Measurements from ENCODE around the gene FCHSD2. TPM values are rescaled to one million over a fixed set of nuclear protein-coding genes. Genes with fewer than 3 reads are reported as not detected.

Gene FCHSD2
- total and polyA plus RNA-seq, 4 donors: 7.6 to 18.7 (median 9.9) TPM

DNA sequence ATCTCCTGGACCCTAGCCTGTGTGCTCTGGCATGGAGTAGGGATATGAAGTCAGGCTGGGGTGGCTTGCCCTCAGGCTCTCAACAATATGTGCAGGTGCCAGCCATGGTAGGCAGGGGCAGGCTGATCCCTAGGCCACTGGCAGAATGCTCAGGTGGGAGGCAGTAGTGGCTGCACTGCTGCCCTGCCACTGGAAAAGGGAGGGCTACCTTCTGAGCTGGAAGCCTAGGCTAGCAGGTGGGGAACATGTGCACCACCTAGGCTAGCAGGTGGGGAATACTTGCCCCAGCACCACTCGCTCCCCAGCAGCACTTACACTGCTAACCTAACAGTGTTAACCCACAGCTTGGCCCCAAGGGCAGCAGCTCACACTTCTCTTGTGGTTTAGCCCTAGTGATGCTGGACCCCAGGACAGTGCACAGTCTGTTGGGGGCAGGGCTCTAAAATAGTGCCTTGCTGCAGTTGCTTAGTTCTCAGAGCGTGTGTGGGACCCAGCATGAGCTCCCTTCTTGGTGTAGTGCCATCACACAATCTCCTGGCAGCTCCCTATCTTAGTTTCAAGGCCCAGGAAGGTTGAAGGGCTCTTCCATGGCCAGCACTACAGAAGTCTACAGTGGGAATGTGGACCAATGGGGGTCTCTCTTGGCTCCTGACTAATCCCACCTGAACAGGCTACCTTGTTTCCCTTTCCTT is 130.8 kb downstream of the FCHSD2 start:
- Histone ChIP-seq H3K4me1 (ENCODE audit: control insufficient read depth in 4 of 4, insufficient read depth in 4 of 4, low read length in 3 of 4) (peaks cover 0 to 2% (median 0%) of the 10 kb centered on the region in 4 donors), H3K27me3 (ENCODE audit: control insufficient read depth in 4 of 4, insufficient read depth in 4 of 4, low read length in 3 of 4) (no peaks in the 10 kb centered on the region), H3K4me3 (ENCODE audit: low read depth in 1 of 3, low read length in 3 of 3) (no peak overlapping the region), H3K36me3 (ENCODE audit: control insufficient read depth in 4 of 4, insufficient read depth in 3 of 4, low read depth in 1 of 4, low read length in 3 of 4) (peaks cover 0 to 10% (median 6%) of the 10 kb centered on the region in 4 donors), H3K27ac (ENCODE audit: low read depth in 1 of 2, low read length in 2 of 2) (no peak overlapping the region), H3K9ac (ENCODE audit: low read depth in 1 of 2, low read length in 2 of 2) (no peak overlapping the region), H3K9me3 (ENCODE audit: control insufficient read depth in 4 of 4, low read length in 3 of 4) (peaks cover 0 to 1% (median 0%) of the 10 kb centered on the region in 4 donors)
- no peak for DNase-seq (ENCODE audit: low spot score)
- WGBS: 95% methylated on average over 2 of the region's 2 CpGs
- TF ChIP-seq HNF4G (IDR thresholded peaks at IDR 0.05): no peak
- TF ChIP-seq YY1 (IDR thresholded peaks at IDR 0.05): no peak
- no peak for TF ChIP-seq RXRA (IDR thresholded peaks at IDR 0.05)
- TF ChIP-seq, protein P1, sequence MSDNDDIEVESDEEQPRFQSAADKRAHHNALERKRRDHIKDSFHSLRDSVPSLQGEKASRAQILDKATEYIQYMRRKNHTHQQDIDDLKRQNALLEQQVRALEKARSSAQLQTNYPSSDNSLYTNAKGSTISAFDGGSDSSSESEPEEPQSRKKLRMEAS (IDR thresholded peaks at IDR 0.05): no peak
- TF ChIP-seq TAF1 (conservative IDR thresholded peaks at IDR 0.05): no peak
- TF ChIP-seq, protein P2, sequence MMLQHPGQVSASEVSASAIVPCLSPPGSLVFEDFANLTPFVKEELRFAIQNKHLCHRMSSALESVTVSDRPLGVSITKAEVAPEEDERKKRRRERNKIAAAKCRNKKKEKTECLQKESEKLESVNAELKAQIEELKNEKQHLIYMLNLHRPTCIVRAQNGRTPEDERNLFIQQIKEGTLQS (IDR thresholded peaks at IDR 0.05): no peak
- TF ChIP-seq FOXA1 (IDR thresholded peaks at IDR 0.05): no peak
- TF ChIP-seq, protein P3, sequence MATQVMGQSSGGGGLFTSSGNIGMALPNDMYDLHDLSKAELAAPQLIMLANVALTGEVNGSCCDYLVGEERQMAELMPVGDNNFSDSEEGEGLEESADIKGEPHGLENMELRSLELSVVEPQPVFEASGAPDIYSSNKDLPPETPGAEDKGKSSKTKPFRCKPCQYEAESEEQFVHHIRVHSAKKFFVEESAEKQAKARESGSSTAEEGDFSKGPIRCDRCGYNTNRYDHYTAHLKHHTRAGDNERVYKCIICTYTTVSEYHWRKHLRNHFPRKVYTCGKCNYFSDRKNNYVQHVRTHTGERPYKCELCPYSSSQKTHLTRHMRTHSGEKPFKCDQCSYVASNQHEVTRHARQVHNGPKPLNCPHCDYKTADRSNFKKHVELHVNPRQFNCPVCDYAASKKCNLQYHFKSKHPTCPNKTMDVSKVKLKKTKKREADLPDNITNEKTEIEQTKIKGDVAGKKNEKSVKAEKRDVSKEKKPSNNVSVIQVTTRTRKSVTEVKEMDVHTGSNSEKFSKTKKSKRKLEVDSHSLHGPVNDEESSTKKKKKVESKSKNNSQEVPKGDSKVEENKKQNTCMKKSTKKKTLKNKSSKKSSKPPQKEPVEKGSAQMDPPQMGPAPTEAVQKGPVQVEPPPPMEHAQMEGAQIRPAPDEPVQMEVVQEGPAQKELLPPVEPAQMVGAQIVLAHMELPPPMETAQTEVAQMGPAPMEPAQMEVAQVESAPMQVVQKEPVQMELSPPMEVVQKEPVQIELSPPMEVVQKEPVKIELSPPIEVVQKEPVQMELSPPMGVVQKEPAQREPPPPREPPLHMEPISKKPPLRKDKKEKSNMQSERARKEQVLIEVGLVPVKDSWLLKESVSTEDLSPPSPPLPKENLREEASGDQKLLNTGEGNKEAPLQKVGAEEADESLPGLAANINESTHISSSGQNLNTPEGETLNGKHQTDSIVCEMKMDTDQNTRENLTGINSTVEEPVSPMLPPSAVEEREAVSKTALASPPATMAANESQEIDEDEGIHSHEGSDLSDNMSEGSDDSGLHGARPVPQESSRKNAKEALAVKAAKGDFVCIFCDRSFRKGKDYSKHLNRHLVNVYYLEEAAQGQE (IDR thresholded peaks at IDR 0.05): no peak
- no peak for TF ChIP-seq SP1 (IDR thresholded peaks at IDR 0.05)
- no peak for TF ChIP-seq EGR1 (IDR thresholded peaks at IDR 0.05; ENCODE audit: low read depth in 2 of 2)
- TF ChIP-seq, protein P4, sequence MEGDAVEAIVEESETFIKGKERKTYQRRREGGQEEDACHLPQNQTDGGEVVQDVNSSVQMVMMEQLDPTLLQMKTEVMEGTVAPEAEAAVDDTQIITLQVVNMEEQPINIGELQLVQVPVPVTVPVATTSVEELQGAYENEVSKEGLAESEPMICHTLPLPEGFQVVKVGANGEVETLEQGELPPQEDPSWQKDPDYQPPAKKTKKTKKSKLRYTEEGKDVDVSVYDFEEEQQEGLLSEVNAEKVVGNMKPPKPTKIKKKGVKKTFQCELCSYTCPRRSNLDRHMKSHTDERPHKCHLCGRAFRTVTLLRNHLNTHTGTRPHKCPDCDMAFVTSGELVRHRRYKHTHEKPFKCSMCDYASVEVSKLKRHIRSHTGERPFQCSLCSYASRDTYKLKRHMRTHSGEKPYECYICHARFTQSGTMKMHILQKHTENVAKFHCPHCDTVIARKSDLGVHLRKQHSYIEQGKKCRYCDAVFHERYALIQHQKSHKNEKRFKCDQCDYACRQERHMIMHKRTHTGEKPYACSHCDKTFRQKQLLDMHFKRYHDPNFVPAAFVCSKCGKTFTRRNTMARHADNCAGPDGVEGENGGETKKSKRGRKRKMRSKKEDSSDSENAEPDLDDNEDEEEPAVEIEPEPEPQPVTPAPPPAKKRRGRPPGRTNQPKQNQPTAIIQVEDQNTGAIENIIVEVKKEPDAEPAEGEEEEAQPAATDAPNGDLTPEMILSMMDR (IDR thresholded peaks at IDR 0.05; ENCODE audit: low read depth, low read length, missing input control): no peak
- TF ChIP-seq FOXA2 (IDR thresholded peaks at IDR 0.05): no peak
- TF ChIP-seq HNF4A (conservative IDR thresholded peaks at IDR 0.05): no peak
- no peak for TF ChIP-seq GABPA (IDR thresholded peaks at IDR 0.05 in 1 of 2, conservative IDR thresholded peaks at IDR 0.05 in 1 of 2)
- no peak for TF ChIP-seq NR2F2 (IDR thresholded peaks at IDR 0.05)

DNA sequence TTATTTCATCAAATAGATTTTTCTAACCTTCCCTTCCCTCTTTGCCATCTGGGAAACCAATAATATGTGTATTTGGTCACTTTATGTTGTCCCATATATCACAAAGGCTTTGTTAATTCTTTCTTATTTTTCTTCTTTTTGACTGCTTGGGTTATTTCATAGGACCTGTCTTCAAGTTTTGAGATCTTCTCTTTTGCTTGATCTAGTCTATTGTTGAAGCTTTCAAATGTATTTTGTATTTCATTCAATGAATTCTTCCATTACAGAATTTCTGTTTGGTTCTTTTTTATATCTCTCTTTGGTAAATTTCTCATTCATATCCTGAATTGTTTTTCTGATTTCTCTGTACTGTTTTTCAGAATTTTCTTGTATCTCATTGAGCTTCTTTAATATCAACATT is 132.1 kb downstream of the FCHSD2 start:
- TF ChIP-seq TAF1 (conservative IDR thresholded peaks at IDR 0.05): no peak
- TF ChIP-seq RXRA (IDR thresholded peaks at IDR 0.05): no peak
- TF ChIP-seq FOXA2 (IDR thresholded peaks at IDR 0.05): no peak
- TF ChIP-seq, protein P1 (IDR thresholded peaks at IDR 0.05): no peak
- TF ChIP-seq RAD21 (IDR thresholded peaks at IDR 0.05): no peak
- DNase-seq (ENCODE audit: low spot score): no peak
- Histone ChIP-seq H3K27me3 (ENCODE audit: control insufficient read depth in 4 of 4, insufficient read depth in 4 of 4, low read length in 3 of 4) (no peaks in the 10 kb centered on the region), H3K4me3 (ENCODE audit: low read depth in 1 of 3, low read length in 3 of 3) (no peak overlapping the region), H3K9me3 (ENCODE audit: control insufficient read depth in 4 of 4, low read length in 3 of 4) (peaks cover 0 to 1% (median 0%) of the 10 kb centered on the region in 4 donors), H3K4me1 (ENCODE audit: control insufficient read depth in 4 of 4, insufficient read depth in 4 of 4, low read length in 3 of 4) (peaks cover 0 to 2% (median 0%) of the 10 kb centered on the region in 4 donors), H3K36me3 (ENCODE audit: control insufficient read depth in 4 of 4, insufficient read depth in 3 of 4, low read depth in 1 of 4, low read length in 3 of 4) (peaks cover 0 to 10% (median 6%) of the 10 kb centered on the region in 4 donors), H3K9ac (ENCODE audit: low read depth in 1 of 2, low read length in 2 of 2) (no peak overlapping the region), H3K27ac (ENCODE audit: low read depth in 1 of 2, low read length in 2 of 2) (no peak overlapping the region)

Data from liver (tissue), 9 donors.